Measurements from ENCODE around the gene NUDT5. TPM values are rescaled to one million over a fixed set of nuclear protein-coding genes. Genes with fewer than 3 reads are reported as not detected.
A peak's percentile ranks its signal among the peaks of the same experiment; 100 is the strongest.

NUDT5 gene
- total and polyA plus RNA-seq, 7 donors = 4.8 to 11.3 (median 5.2) TPM

DNA sequence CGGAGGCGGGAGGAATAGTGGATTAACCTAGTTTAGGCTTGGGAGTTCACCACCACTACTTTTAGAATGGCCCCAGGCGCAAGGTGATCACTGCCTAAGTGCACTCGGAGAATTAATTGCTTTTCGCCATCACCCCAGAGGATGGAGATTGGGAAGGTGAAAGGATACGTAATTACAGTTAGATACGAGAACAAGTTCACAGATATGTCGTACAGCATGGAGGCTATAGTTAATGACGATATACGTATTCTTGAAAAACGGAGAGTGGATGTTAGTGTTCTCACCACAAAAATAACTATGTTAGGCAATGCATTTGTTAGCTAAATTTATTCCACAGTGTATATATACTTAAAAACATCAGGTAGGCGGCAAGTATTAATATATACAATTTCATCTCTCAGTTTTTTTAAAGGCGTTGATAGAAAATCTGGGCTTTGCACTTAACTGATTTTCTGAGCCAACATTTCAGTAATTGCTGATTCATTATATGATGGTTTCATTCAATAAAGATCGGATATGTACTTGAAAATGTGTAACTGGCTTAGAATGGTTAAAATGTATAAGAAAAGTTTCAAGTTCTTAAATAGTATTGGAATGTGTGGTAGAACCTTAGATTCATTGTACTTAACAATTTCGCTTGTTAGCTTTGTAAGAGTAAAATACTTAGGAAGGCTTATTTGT lies 980 bp upstream of the NUDT5 start:
- TF ChIP-seq, protein P1, sequence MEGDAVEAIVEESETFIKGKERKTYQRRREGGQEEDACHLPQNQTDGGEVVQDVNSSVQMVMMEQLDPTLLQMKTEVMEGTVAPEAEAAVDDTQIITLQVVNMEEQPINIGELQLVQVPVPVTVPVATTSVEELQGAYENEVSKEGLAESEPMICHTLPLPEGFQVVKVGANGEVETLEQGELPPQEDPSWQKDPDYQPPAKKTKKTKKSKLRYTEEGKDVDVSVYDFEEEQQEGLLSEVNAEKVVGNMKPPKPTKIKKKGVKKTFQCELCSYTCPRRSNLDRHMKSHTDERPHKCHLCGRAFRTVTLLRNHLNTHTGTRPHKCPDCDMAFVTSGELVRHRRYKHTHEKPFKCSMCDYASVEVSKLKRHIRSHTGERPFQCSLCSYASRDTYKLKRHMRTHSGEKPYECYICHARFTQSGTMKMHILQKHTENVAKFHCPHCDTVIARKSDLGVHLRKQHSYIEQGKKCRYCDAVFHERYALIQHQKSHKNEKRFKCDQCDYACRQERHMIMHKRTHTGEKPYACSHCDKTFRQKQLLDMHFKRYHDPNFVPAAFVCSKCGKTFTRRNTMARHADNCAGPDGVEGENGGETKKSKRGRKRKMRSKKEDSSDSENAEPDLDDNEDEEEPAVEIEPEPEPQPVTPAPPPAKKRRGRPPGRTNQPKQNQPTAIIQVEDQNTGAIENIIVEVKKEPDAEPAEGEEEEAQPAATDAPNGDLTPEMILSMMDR (IDR thresholded peaks at IDR 0.05) = no peak
- Histone ChIP-seq H3K27ac (peak overlapping the region; percentile 97), H3K27me3 (ENCODE audit: insufficient read depth in 3 of 3, low read length in 2 of 3) (no peaks in the 10 kb centered on the region), H3K36me3 (ENCODE audit: insufficient read depth in 1 of 2, low read depth in 1 of 2) (peaks cover 3 to 28% of the 10 kb centered on the region in 2 donors), H3K4me3 (peak overlapping the region; percentile 98), H3K4me1 (peaks cover 20% of the 10 kb centered on the region), H3K9me3 (no peaks in the 10 kb centered on the region)
- ATAC-seq = no peak
- intact Hi-C loops (cut with DNase I) = loop anchor here in 1 of 2 donors (5.0 kb wide), 1 partner anchor 901 kb away; no protein-coding TSS in a partner anchor
- WGBS, 3 donors = 9 to 11% (median 10%) methylated on average over 15 of the region's 15 CpGs
- no peak for DNase-seq

DNA sequence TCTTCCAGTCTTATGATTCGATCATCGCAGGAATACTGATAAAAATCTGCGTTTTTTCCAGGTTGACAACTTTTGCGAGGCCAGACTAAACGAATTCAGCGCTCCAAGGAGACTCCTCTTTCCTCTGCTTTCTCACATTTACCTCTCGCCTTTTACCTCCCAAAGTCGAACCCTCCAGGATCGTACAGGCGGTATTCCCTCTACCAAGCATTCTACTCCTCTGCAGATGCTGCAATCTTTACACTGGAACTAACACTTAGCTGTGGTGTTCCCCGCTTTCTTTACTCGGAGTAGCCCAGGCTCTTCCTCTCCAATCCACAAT lies 449 bp downstream of the NUDT5 start:
- Histone ChIP-seq H3K4me3 (peak overlapping the region; percentile 98), H3K9me3 (no peaks in the 10 kb centered on the region), H3K4me1 (peaks cover 20% of the 10 kb centered on the region), H3K27me3 (ENCODE audit: insufficient read depth in 3 of 3, low read length in 2 of 3) (no peaks in the 10 kb centered on the region), H3K27ac (peak overlapping the region; percentile 97), H3K36me3 (ENCODE audit: insufficient read depth in 1 of 2, low read depth in 1 of 2) (peaks cover 0 to 15% of the 10 kb centered on the region in 2 donors)
- ATAC-seq (no peak), DNase-seq (no peak)
- 0 to 2% (median 0%) methylated on average over 12 of the region's 12 CpGs for WGBS, 3 donors
- intact Hi-C loops (cut with DNase I) = loop anchor here in 1 of 2 donors (5.0 kb wide), 1 partner anchor 902 kb away; no protein-coding TSS in a partner anchor
- TF ChIP-seq, protein P1 (IDR thresholded peaks at IDR 0.05) = no peak

DNA sequence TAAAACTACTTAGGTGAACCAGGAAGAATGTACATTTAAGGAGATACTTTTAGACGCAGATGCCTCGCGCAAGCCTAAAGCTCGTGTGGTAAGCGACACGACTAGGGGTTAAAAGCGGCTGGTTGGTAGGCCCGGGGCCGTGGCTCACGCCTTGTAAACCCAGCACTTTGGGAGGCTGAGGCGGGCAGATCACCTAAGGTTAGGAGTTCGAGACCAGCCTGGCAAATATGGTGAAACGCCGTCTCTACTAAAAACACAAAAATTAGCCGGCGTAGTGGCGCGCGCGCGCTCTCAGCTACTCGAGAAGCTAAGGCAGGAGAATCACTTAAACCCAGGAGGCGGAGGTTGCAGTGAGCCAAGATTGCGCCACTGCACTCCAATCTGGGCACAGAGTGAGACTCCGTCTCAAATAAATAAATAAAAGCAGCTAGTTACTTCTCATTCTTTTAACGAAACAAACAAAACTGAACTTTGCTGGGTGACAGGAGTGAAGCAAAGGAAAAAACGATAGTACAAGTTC lies 879 bp downstream of the NUDT5 start:
- Histone ChIP-seq H3K27ac (peak overlapping the region; percentile 97), H3K4me3 (peak overlapping the region; percentile 98), H3K9me3 (no peaks in the 10 kb centered on the region), H3K36me3 (ENCODE audit: insufficient read depth in 1 of 2, low read depth in 1 of 2) (peaks cover 0 to 17% of the 10 kb centered on the region in 2 donors), H3K27me3 (ENCODE audit: insufficient read depth in 3 of 3, low read length in 2 of 3) (no peaks in the 10 kb centered on the region), H3K4me1 (peaks cover 20% of the 10 kb centered on the region)
- WGBS, 3 donors = 3 to 4% (median 3%) methylated on average over 27 of the region's 27 CpGs
- TF ChIP-seq, protein P1 (IDR thresholded peaks at IDR 0.05) = no peak
- intact Hi-C loops (cut with DNase I) = loop anchor here in 1 of 2 donors (5.0 kb wide), 1 partner anchor 902 kb away; no protein-coding TSS in a partner anchor
- DNase-seq (peak; percentile 61 to 78), ATAC-seq (peak in 3 of 4 donors; percentile 39 to 70 (median 47))

DNA sequence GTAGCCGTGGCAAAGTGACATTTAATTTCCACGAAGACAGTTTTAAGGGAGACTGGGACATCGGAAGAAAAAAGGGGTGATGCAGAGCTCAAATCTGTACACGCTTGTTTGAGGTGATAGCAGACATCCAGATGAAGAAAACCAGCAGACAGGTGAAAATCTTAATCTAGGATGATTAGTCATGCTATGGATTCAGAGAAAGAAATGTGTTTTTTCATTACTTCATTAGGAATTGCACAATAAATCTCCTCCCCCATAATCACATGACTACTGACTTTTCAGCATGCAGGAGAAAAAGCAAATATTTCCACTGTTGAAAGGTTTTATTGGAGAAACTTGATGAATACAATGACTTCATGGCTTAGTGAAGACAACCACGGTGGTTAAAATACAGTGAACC lies 2.5 kb downstream of the NUDT5 start:
- no peak for DNase-seq
- Histone ChIP-seq H3K27ac (no peak overlapping the region), H3K4me1 (peaks cover 19% of the 10 kb centered on the region), H3K27me3 (ENCODE audit: insufficient read depth in 3 of 3, low read length in 2 of 3) (no peaks in the 10 kb centered on the region), H3K4me3 (no peak overlapping the region), H3K36me3 (ENCODE audit: insufficient read depth in 1 of 2, low read depth in 1 of 2) (peaks cover 0 to 5% of the 10 kb centered on the region in 2 donors), H3K9me3 (no peaks in the 10 kb centered on the region)
- TF ChIP-seq, protein P1 (IDR thresholded peaks at IDR 0.05) = no peak
- no peak for ATAC-seq
- intact Hi-C loops (cut with DNase I) = no loop called here
- 82 to 86% (median 82%) methylated on average over 5 of the region's 5 CpGs for WGBS, 3 donors
